PC-3 (cell line): ENCODE results near the gene RBM33. TPM values are rescaled to one million over a fixed set of nuclear protein-coding genes. Genes with fewer than 3 reads are reported as not detected.
A peak's percentile ranks its signal among the peaks of the same experiment; 100 is the strongest.

Experiments
- ATAC-seq: fragments of 200-7000 bp; cut with Tn5 transposase; 2 replicates; pipeline ENCODE4 v1.9.1; 2020; ENCODE audit warnings: mild to moderate bottlenecking, moderate library complexity
- BruUV-seq: library from RNA; stranded (reverse); fragments of 400-500 nt; replicated peaks from 2 replicates; lab custom pipeline; 2021; lab: Mats Ljungman, UMichigan
- CTCF ChIA-PET: fragments of 300-600 bp; sonication (Branson Sonifier 250); formaldehyde crosslinking; loops from one replicate; lab custom pipeline; 2022; ENCODE audit warnings: antibody characterized with exemption; lab: Charles Lee
- POLR2A ChIA-PET: fragments of 300-600 bp; sonication (Branson Sonifier 250); formaldehyde crosslinking; loops from one replicate; lab custom pipeline; 2022; ENCODE audit warnings: antibody characterized with exemption; ENCODE audit not compliant: unreplicated experiment; lab: Charles Lee
- DNase-seq: peaks from one replicate; pipeline ENCODE4 v3.0.0-alpha.2; 2015
- H2AFZ ChIP-seq: fragments of 300-600 bp; sonication (generic); 2 replicates; pipeline ENCODE4 v1.6.0; 2016; ENCODE audit warnings: antibody characterized with exemption, low read length
- H3F3A ChIP-seq: fragments of 300-600 bp; sonication (generic); one replicate; pipeline ENCODE4 v1.6.0; 2017; ENCODE audit warnings: antibody characterized with exemption, low read length, control low read depth, mild to moderate bottlenecking; ENCODE audit not compliant: unreplicated experiment
- H3K27ac ChIP-seq: fragments of 300-600 bp; sonication (generic); 2 replicates; pipeline ENCODE4 v1.5.1; 2016; ENCODE audit warnings: mild to moderate bottlenecking, low read length
- H3K27me3 ChIP-seq: fragments of 300-600 bp; sonication (generic); 2 replicates; pipeline ENCODE4 v1.6.1; 2016; ENCODE audit warnings: low read length, mixed read lengths
- H3K36me3 ChIP-seq: fragments of 300-600 bp; sonication (generic); 2 replicates; pipeline ENCODE4 v1.6.1; 2016; ENCODE audit warnings: low read depth, mixed run types, low read length, mixed read lengths
- H3K4me1 ChIP-seq: fragments of 300-600 bp; sonication (generic); 2 replicates; pipeline ENCODE4 v1.5.1; 2016; ENCODE audit warnings: low read length; ENCODE audit not compliant: insufficient read depth
- H3K4me2 ChIP-seq: fragments of 300-600 bp; sonication (generic); 2 replicates; pipeline ENCODE4 v1.6.0; 2016; ENCODE audit warnings: low read length
- H3K4me3 ChIP-seq: fragments of 300-600 bp; sonication (generic); 2 replicates; pipeline ENCODE4 v1.5.1; 2016; ENCODE audit warnings: mild to moderate bottlenecking, low read length, mixed read lengths
- H3K79me2 ChIP-seq: fragments of 300-600 bp; sonication (generic); 2 replicates; pipeline ENCODE4 v1.6.1; 2017; ENCODE audit warnings: low read length, mixed read lengths
- H3K9ac ChIP-seq: fragments of 300-600 bp; sonication (generic); 2 replicates; pipeline ENCODE4 v1.6.0; 2016; ENCODE audit warnings: mild to moderate bottlenecking, low read length
- H3K9me2 ChIP-seq: fragments of 300-600 bp; sonication (generic); replicated peaks from 2 replicates; pipeline ENCODE4 v1.6.1; 2016; ENCODE audit warnings: mixed run types, low read length, mixed read lengths
- H3K9me3 ChIP-seq: fragments of 300-600 bp; sonication (generic); 2 replicates; pipeline ENCODE4 v1.6.1; 2016; ENCODE audit warnings: low read length, mixed read lengths
- H4K20me1 ChIP-seq: fragments of 300-600 bp; sonication (generic); 2 replicates; pipeline ENCODE4 v1.6.1; 2016; ENCODE audit warnings: low read length, mixed read lengths
- EZH2 ChIP-seq: fragments of 300-600 bp; sonication (generic); IDR thresholded peaks from one replicate; pipeline ENCODE4 v1.6.1; 2017; ENCODE audit warnings: antibody characterized with exemption, mild to moderate bottlenecking, low read length; ENCODE audit not compliant: unreplicated experiment
- EZH2phosphoT487 ChIP-seq: fragments of 300-600 bp; sonication (generic); IDR thresholded peaks from 2 replicates; pipeline ENCODE4 v1.6.1; 2018; ENCODE audit warnings: mild to moderate bottlenecking, antibody characterized with exemption, low read length, borderline replicate concordance
- intact Hi-C: fragments of 100-400 bp; cut with micrococcal nuclease; formaldehyde crosslinking; loops from 2 replicates; pipeline ENCODE4 v1.9.0; 2023
- total RNA-seq: library from RNA; depleted of rRNA; stranded (reverse); fragments of >200 nt; gene quantifications from 2 replicates; pipeline ENCODE4 v1.2.3, GENCODE V29; 2014
- TF ChIP-seq, protein P1 (sequence below): fragments of 300-600 bp; sonication (generic); conservative IDR thresholded peaks from 2 replicates; pipeline ENCODE4 v1.5.1; 2017; ENCODE audit warnings: antibody characterized with exemption, low read depth, mild to moderate bottlenecking, low read length

Gene RBM33
- total RNA-seq, 1 experiment from 2014 or later, result 25.3 TPM

GRCh38 chr7:155692317-155692716 lies 47.9 kb downstream of the RBM33 start:
- Histone ChIP-seq H3K4me1 (no peaks in the 10 kb centered on the region), H3F3A (no peaks in the 10 kb centered on the region), H4K20me1 (peaks cover 19% of the 10 kb centered on the region), H3K27me3 (no peaks in the 10 kb centered on the region), H3K27ac (no peak overlapping the region), H3K4me3 (no peak overlapping the region), H2AFZ (no peak overlapping the region), H3K9ac (no peak overlapping the region), H3K4me2 (no peak overlapping the region), H3K36me3 (no peaks in the 10 kb centered on the region), H3K9me2 (no peaks in the 10 kb centered on the region), H3K9me3 (no peaks in the 10 kb centered on the region), H3K79me2 (peaks cover 64% of the 10 kb centered on the region)
- POLR2A ChIA-PET, result interaction anchor here (0.7 kb wide), 1 partner anchor 25 kb away, joined by 5 read pairs; no protein-coding TSS in a partner anchor
- TF ChIP-seq EZH2 (no peak), EZH2phosphoT487 (no peak)
- TF ChIP-seq, protein P1, sequence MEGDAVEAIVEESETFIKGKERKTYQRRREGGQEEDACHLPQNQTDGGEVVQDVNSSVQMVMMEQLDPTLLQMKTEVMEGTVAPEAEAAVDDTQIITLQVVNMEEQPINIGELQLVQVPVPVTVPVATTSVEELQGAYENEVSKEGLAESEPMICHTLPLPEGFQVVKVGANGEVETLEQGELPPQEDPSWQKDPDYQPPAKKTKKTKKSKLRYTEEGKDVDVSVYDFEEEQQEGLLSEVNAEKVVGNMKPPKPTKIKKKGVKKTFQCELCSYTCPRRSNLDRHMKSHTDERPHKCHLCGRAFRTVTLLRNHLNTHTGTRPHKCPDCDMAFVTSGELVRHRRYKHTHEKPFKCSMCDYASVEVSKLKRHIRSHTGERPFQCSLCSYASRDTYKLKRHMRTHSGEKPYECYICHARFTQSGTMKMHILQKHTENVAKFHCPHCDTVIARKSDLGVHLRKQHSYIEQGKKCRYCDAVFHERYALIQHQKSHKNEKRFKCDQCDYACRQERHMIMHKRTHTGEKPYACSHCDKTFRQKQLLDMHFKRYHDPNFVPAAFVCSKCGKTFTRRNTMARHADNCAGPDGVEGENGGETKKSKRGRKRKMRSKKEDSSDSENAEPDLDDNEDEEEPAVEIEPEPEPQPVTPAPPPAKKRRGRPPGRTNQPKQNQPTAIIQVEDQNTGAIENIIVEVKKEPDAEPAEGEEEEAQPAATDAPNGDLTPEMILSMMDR, result no peak
- ATAC-seq, result peak; percentile 42; the same call in 1 of the 2 replicates
- CTCF ChIA-PET, result no interaction called here
- BruUV-seq, result no TSS peak
- DNase-seq, result no peak
- intact Hi-C loops, result loop anchor here (5.0 kb wide), 1 partner anchor 40 kb away; no protein-coding TSS in a partner anchor

DNA sequence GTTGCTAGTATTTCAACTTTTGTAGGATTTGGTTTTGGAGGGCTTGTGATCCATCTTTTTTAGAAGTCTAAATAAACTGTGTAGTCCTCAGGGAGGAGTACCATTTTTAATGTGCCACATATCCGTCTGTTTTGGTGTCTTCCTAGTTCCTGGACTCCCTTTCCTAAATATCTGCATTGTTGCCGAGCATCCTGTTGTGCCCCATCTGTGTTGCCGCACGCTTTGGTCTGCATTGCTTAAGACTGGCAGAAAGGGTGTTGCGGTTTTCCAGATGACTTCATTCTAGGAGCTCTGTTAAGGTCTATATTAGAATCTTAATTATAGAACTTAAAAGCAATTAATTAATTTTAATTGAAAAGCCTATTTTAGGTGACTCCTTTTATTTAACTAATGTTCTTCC lies 49.4 kb downstream of the RBM33 start:
- POLR2A ChIA-PET, result no interaction called here

GRCh38 chr7:155694851-155695250 lies 50.4 kb downstream of the RBM33 start:
- no peak overlapping the region for H3K9ac ChIP-seq
- TF ChIP-seq EZH2phosphoT487, result no peak
- TF ChIP-seq EZH2, result no peak
- TF ChIP-seq, protein P1, result no peak
- CTCF ChIA-PET, result no interaction called here
- H4K20me1 ChIP-seq, result peaks cover 20% of the 10 kb centered on the region
- H3K4me2 ChIP-seq, result no peak overlapping the region
- H3K79me2 ChIP-seq, result peaks cover 87% of the 10 kb centered on the region
- no TSS peak for BruUV-seq
- H3K27me3 ChIP-seq, result no peaks in the 10 kb centered on the region
- POLR2A ChIA-PET, result no interaction called here
- no peaks in the 10 kb centered on the region for H3K36me3 ChIP-seq
- peak; percentile 53 for ATAC-seq
- H3K4me3 ChIP-seq, result no peak overlapping the region
- no peaks in the 10 kb centered on the region for H3K9me2 ChIP-seq
- no peaks in the 10 kb centered on the region for H3F3A ChIP-seq
- no peaks in the 10 kb centered on the region for H3K9me3 ChIP-seq
- H2AFZ ChIP-seq, result no peak overlapping the region
- DNase-seq, result peak; percentile 38
- intact Hi-C loops, result loop anchor here (5.0 kb wide), 1 partner anchor 43 kb away; no protein-coding TSS in a partner anchor
- H3K4me1 ChIP-seq, result no peaks in the 10 kb centered on the region
- no peak overlapping the region for H3K27ac ChIP-seq

More for the DNA sequence above, 49.4 kb downstream of the RBM33 start:
- Histone ChIP-seq H2AFZ (no peak overlapping the region), H3K27me3 (no peaks in the 10 kb centered on the region), H3K79me2 (peaks cover 78% of the 10 kb centered on the region), H4K20me1 (peaks cover 19% of the 10 kb centered on the region), H3K9me2 (no peaks in the 10 kb centered on the region), H3K36me3 (no peaks in the 10 kb centered on the region), H3K9me3 (no peaks in the 10 kb centered on the region), H3K4me3 (no peak overlapping the region), H3K4me2 (no peak overlapping the region), H3K9ac (no peak overlapping the region), H3K27ac (no peak overlapping the region), H3F3A (no peaks in the 10 kb centered on the region), H3K4me1 (no peaks in the 10 kb centered on the region)
- intact Hi-C loops, result loop anchor here (5.0 kb wide), 1 partner anchor 42 kb away; no protein-coding TSS in a partner anchor
- CTCF ChIA-PET, result no interaction called here
- no peak for TF ChIP-seq EZH2
- TF ChIP-seq EZH2phosphoT487, result no peak
- TF ChIP-seq, protein P1, result no peak
- no peak for DNase-seq
- BruUV-seq, result no TSS peak
- no peak for ATAC-seq
